K562 (cell line): Measurements from ENCODE around the gene SMC3. TPM values are rescaled to one million over a fixed set of nuclear protein-coding genes. Genes with fewer than 3 reads are reported as not detected.

Experiments
- AFF4 ChIP-seq: sonication (generic); formaldehyde crosslinking; IDR thresholded peaks from 2 replicates; pipeline ENCODE4 v1.8.0; 2023; ENCODE audit warnings: mild to moderate bottlenecking, missing genetic modification reagents
- CSDE1 ChIP-seq, 2 experiments: fragments of 450-650 bp; IDR thresholded peaks; 2 replicates each; pipeline ENCODE4 v1.6.1; 2016; ENCODE audit warnings: mild to moderate bottlenecking in 1 of 2
- HNRNPK ChIP-seq: fragments of 200-400 bp; formaldehyde crosslinking; IDR thresholded peaks from one replicate; pipeline ENCODE4 v1.6.1; 2018; ENCODE audit warnings: mild to moderate bottlenecking, low read depth, low read length; ENCODE audit not compliant: poor library complexity, severe bottlenecking
- NFATC3 ChIP-seq: fragments of 450-650 bp; IDR thresholded peaks from 2 replicates; pipeline ENCODE4 v1.6.1; 2017; ENCODE audit warnings: mild to moderate bottlenecking
- PBX2 ChIP-seq, 2 experiments: IDR thresholded peaks in 1 of 2; conservative IDR thresholded peaks in 1 of 2; 2 replicates each; pipeline ENCODE4 v1.6.1; 2016; ENCODE audit warnings: low read depth in 2 of 2, mild to moderate bottlenecking in 1 of 2, missing compliant biosample characterization in 1 of 2, missing genetic modification characterization in 1 of 2, moderate library complexity in 1 of 2
- ZNF449 ChIP-seq: fragments of 250-450 bp; sonication (Bioruptor Pico); IDR thresholded peaks from 2 replicates; pipeline ENCODE4 v1.8.0; 2022; ENCODE audit warnings: moderate library complexity, mild to moderate bottlenecking, inconsistent platforms
- polyA plus RNA-seq, 8 experiments: library from polyadenylated mRNA; depleted of rRNA in 4 of 8; stranded (reverse) in 5 of 8; unstranded in 3 of 8; fragments of >200 nt; fragmentation: Nextera tagmentation in 2 of 8; fragmentation: Illumina TruSeq in 1 of 8; extraction: Ambion mirVana in 2 of 8; extraction: Trizol in 1 of 8; gene quantifications; 2 replicates each; pipeline versions ENCODE4 v1.2.1 to v1.2.3, GENCODE V29; 2011 to 2014; ENCODE audit warnings: inconsistent platforms in 1 of 8, missing spikeins in 1 of 8
- total RNA-seq, 7 experiments: library from RNA; depleted of rRNA in 6 of 7; stranded (reverse); fragments of >200 nt in 6 of 7; fragmentation: Illumina TruSeq in 2 of 7; extraction: Trizol in 2 of 7; gene quantifications; 2 replicates each; pipeline versions ENCODE4 v1.2.1 to v1.2.3, GENCODE V29; 2011 to 2021; ENCODE audit warnings: low replicate concordance in 1 of 7
- TF ChIP-seq, protein P1 (sequence below), 2 experiments: IDR thresholded peaks; 2 replicates each; pipeline ENCODE4 v1.6.1; 2012; ENCODE audit warnings: improper control_type of control experiment in 2 of 2, low read depth in 2 of 2, low read length in 2 of 2, borderline replicate concordance in 1 of 2
- TF ChIP-seq, protein P2 (sequence below): sonication (generic); formaldehyde crosslinking; IDR thresholded peaks from 2 replicates; pipeline ENCODE4 v1.8.0; 2022; ENCODE audit warnings: mild to moderate bottlenecking, missing genetic modification reagents

The SMC3 gene
- total and polyA plus RNA-seq, 9 of the 15 experiments (the other 6 are each of a cell fraction or from before 2014, with no cell fraction given) = 21.3 to 62.6 (median 39.3) TPM

GRCh38 chr10:110646417-110647135 lies 79.1 kb downstream of the SMC3 start (continued):
- TF ChIP-seq, protein P1, sequence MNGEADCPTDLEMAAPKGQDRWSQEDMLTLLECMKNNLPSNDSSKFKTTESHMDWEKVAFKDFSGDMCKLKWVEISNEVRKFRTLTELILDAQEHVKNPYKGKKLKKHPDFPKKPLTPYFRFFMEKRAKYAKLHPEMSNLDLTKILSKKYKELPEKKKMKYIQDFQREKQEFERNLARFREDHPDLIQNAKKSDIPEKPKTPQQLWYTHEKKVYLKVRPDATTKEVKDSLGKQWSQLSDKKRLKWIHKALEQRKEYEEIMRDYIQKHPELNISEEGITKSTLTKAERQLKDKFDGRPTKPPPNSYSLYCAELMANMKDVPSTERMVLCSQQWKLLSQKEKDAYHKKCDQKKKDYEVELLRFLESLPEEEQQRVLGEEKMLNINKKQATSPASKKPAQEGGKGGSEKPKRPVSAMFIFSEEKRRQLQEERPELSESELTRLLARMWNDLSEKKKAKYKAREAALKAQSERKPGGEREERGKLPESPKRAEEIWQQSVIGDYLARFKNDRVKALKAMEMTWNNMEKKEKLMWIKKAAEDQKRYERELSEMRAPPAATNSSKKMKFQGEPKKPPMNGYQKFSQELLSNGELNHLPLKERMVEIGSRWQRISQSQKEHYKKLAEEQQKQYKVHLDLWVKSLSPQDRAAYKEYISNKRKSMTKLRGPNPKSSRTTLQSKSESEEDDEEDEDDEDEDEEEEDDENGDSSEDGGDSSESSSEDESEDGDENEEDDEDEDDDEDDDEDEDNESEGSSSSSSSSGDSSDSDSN (IDR thresholded peaks at IDR 0.05; ENCODE audit: borderline replicate concordance in 1 of 2, low read depth in 2 of 2, low read length in 2 of 2) = 0 out of 4 replicates have a peak, but pooled peaks of 1 of the 2 experiments have one; percentile 48
- no peak for TF ChIP-seq ZNF449 (CRISPR knock-in tag)
- TF ChIP-seq CSDE1 (IDR thresholded peaks at IDR 0.05) = no peak
- TF ChIP-seq, protein P2, sequence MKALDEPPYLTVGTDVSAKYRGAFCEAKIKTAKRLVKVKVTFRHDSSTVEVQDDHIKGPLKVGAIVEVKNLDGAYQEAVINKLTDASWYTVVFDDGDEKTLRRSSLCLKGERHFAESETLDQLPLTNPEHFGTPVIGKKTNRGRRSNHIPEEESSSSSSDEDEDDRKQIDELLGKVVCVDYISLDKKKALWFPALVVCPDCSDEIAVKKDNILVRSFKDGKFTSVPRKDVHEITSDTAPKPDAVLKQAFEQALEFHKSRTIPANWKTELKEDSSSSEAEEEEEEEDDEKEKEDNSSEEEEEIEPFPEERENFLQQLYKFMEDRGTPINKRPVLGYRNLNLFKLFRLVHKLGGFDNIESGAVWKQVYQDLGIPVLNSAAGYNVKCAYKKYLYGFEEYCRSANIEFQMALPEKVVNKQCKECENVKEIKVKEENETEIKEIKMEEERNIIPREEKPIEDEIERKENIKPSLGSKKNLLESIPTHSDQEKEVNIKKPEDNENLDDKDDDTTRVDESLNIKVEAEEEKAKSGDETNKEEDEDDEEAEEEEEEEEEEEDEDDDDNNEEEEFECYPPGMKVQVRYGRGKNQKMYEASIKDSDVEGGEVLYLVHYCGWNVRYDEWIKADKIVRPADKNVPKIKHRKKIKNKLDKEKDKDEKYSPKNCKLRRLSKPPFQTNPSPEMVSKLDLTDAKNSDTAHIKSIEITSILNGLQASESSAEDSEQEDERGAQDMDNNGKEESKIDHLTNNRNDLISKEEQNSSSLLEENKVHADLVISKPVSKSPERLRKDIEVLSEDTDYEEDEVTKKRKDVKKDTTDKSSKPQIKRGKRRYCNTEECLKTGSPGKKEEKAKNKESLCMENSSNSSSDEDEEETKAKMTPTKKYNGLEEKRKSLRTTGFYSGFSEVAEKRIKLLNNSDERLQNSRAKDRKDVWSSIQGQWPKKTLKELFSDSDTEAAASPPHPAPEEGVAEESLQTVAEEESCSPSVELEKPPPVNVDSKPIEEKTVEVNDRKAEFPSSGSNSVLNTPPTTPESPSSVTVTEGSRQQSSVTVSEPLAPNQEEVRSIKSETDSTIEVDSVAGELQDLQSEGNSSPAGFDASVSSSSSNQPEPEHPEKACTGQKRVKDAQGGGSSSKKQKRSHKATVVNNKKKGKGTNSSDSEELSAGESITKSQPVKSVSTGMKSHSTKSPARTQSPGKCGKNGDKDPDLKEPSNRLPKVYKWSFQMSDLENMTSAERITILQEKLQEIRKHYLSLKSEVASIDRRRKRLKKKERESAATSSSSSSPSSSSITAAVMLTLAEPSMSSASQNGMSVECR (CRISPR knock-in tag) = no peak
- TF ChIP-seq AFF4 (CRISPR knock-in tag) = no peak
- no peak for TF ChIP-seq PBX2 (CRISPR knock-in tag; IDR thresholded peaks at IDR 0.05; ENCODE audit: low read depth)
- peak; percentile 27; the same call in 1 of the 2 replicates for TF ChIP-seq PBX2 (tag; conservative IDR thresholded peaks at IDR 0.05; ENCODE audit: low read depth)
- TF ChIP-seq NFATC3 = no peak
- TF ChIP-seq HNRNPK = no peak
